Measurements from ENCODE around the gene MTCH1.
A peak's percentile ranks its signal among the peaks of the same experiment; 100 is the strongest.
"Not testable (repeated sequence)": the region's sequence is repeated elsewhere in the genome, so short reads cannot be mapped to it uniquely, and the experiment has no call there.

MTCH1 gene

GRCh38 chr6:36999751-37000125, 13.7 kb upstream of the MTCH1 start:
- DNase-seq, result no peak
- in situ Hi-C loops (cut with HindIII; ENCODE audit: low pct_ligation_motif_present, low pct_unique_long_range_greater_than_20kb, low sequenced_read_pairs), result no loop called here

- in situ Hi-C loops (cut with HindIII; ENCODE audit: low pct_ligation_motif_present, low pct_unique_long_range_greater_than_20kb, low sequenced_read_pairs), result no loop called here
- DNase-seq, result peak; percentile 35
These were observed 13.2 kb upstream of the MTCH1 start for GRCh38 chr6:36999061-36999750.

GRCh38 chr6:36998723-36999038, 12.7 kb upstream of the MTCH1 start:
- DNase-seq, result no peak
- in situ Hi-C loops (cut with HindIII; ENCODE audit: low pct_ligation_motif_present, low pct_unique_long_range_greater_than_20kb, low sequenced_read_pairs), result no loop called here

GRCh38 chr6:36997811-36998722, 12.1 kb upstream of the MTCH1 start:
- DNase-seq, result no peak
- in situ Hi-C loops (cut with HindIII; ENCODE audit: low pct_ligation_motif_present, low pct_unique_long_range_greater_than_20kb, low sequenced_read_pairs), result no loop called here

- in situ Hi-C loops (cut with HindIII; ENCODE audit: low pct_ligation_motif_present, low pct_unique_long_range_greater_than_20kb, low sequenced_read_pairs); DNase-seq: not testable (repeated sequence)
These were observed 4.4 kb upstream of the MTCH1 start for GRCh38 chr6:36990401-36990800.

GRCh38 chr6:36989264-36989663, 3.3 kb upstream of the MTCH1 start:
- no peak for DNase-seq
- in situ Hi-C loops (cut with HindIII; ENCODE audit: low pct_ligation_motif_present, low pct_unique_long_range_greater_than_20kb, low sequenced_read_pairs), result no loop called here

- in situ Hi-C loops (cut with HindIII; ENCODE audit: low pct_ligation_motif_present, low pct_unique_long_range_greater_than_20kb, low sequenced_read_pairs), result no loop called here
- DNase-seq, result no peak
These were observed 680 bp upstream of the MTCH1 start for GRCh38 chr6:36986704-36987047.

GRCh38 chr6:36985417-36985807, 584 bp downstream of the MTCH1 start:
- in situ Hi-C loops (cut with HindIII; ENCODE audit: low pct_ligation_motif_present, low pct_unique_long_range_greater_than_20kb, low sequenced_read_pairs), result no loop called here
- DNase-seq, result no peak

- in situ Hi-C loops (cut with HindIII; ENCODE audit: low pct_ligation_motif_present, low pct_unique_long_range_greater_than_20kb, low sequenced_read_pairs), result no loop called here
- peak; percentile 41 for DNase-seq
These were observed 1.2 kb downstream of the MTCH1 start for GRCh38 chr6:36984581-36985416.

- in situ Hi-C loops (cut with HindIII; ENCODE audit: low pct_ligation_motif_present, low pct_unique_long_range_greater_than_20kb, low sequenced_read_pairs), result no loop called here
- DNase-seq, result no peak
These were observed 2.5 kb downstream of the MTCH1 start for GRCh38 chr6:36983538-36983937.

GRCh38 chr6:36980876-36981619, 4.9 kb downstream of the MTCH1 start:
- in situ Hi-C loops (cut with HindIII; ENCODE audit: low pct_ligation_motif_present, low pct_unique_long_range_greater_than_20kb, low sequenced_read_pairs), result no loop called here
- DNase-seq, result no peak

GRCh38 chr6:36980129-36980528, 5.9 kb downstream of the MTCH1 start:
- in situ Hi-C loops (cut with HindIII; ENCODE audit: low pct_ligation_motif_present, low pct_unique_long_range_greater_than_20kb, low sequenced_read_pairs), result no loop called here
- DNase-seq, result no peak

GRCh38 chr6:36979347-36979742, 6.7 kb downstream of the MTCH1 start:
- in situ Hi-C loops (cut with HindIII; ENCODE audit: low pct_ligation_motif_present, low pct_unique_long_range_greater_than_20kb, low sequenced_read_pairs), result no loop called here
- no peak for DNase-seq

- DNase-seq, result no peak
- in situ Hi-C loops (cut with HindIII; ENCODE audit: low pct_ligation_motif_present, low pct_unique_long_range_greater_than_20kb, low sequenced_read_pairs), result no loop called here
These were observed 7.3 kb downstream of the MTCH1 start for GRCh38 chr6:36978421-36979346.

- no peak for DNase-seq
- in situ Hi-C loops (cut with HindIII; ENCODE audit: low pct_ligation_motif_present, low pct_unique_long_range_greater_than_20kb, low sequenced_read_pairs), result no loop called here
These were observed 8.5 kb downstream of the MTCH1 start for GRCh38 chr6:36977470-36977941.

GRCh38 chr6:36976931-36977330, 9.1 kb downstream of the MTCH1 start:
- in situ Hi-C loops (cut with HindIII; ENCODE audit: low pct_ligation_motif_present, low pct_unique_long_range_greater_than_20kb, low sequenced_read_pairs), result no loop called here
- DNase-seq, result no peak

GRCh38 chr6:36976509-36976908, 9.5 kb downstream of the MTCH1 start:
- no peak for DNase-seq
- in situ Hi-C loops (cut with HindIII; ENCODE audit: low pct_ligation_motif_present, low pct_unique_long_range_greater_than_20kb, low sequenced_read_pairs), result no loop called here

GRCh38 chr6:36976007-36976264, 10.1 kb downstream of the MTCH1 start:
- in situ Hi-C loops (cut with HindIII; ENCODE audit: low pct_ligation_motif_present, low pct_unique_long_range_greater_than_20kb, low sequenced_read_pairs), result no loop called here
- DNase-seq, result no peak
